ENCODE data around the gene TEAD4.

Gene TEAD4

DNA sequence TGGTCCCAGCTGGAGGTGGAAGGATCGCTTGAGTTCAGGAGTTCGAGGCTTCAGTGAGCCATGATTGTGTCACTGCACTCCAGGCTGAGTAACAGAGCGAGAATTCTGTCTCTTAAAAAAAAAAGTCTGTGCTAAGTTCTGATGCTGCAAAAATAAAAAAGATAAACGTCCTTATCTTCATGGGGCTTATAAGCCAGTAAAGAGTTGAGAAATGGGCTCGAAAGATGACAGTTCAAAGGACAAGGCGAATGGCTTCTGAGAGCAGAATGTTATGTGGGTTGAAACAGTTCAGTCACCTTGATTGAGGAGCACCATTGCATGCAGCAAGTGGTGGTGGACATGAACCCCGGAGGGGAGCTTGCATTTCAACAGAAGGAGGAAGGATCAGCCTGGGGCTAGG, 122.7 kb downstream of the TEAD4 start:
- TF ChIP-seq, protein P1, sequence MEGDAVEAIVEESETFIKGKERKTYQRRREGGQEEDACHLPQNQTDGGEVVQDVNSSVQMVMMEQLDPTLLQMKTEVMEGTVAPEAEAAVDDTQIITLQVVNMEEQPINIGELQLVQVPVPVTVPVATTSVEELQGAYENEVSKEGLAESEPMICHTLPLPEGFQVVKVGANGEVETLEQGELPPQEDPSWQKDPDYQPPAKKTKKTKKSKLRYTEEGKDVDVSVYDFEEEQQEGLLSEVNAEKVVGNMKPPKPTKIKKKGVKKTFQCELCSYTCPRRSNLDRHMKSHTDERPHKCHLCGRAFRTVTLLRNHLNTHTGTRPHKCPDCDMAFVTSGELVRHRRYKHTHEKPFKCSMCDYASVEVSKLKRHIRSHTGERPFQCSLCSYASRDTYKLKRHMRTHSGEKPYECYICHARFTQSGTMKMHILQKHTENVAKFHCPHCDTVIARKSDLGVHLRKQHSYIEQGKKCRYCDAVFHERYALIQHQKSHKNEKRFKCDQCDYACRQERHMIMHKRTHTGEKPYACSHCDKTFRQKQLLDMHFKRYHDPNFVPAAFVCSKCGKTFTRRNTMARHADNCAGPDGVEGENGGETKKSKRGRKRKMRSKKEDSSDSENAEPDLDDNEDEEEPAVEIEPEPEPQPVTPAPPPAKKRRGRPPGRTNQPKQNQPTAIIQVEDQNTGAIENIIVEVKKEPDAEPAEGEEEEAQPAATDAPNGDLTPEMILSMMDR (IDR thresholded peaks at IDR 0.05): no peak

DNA sequence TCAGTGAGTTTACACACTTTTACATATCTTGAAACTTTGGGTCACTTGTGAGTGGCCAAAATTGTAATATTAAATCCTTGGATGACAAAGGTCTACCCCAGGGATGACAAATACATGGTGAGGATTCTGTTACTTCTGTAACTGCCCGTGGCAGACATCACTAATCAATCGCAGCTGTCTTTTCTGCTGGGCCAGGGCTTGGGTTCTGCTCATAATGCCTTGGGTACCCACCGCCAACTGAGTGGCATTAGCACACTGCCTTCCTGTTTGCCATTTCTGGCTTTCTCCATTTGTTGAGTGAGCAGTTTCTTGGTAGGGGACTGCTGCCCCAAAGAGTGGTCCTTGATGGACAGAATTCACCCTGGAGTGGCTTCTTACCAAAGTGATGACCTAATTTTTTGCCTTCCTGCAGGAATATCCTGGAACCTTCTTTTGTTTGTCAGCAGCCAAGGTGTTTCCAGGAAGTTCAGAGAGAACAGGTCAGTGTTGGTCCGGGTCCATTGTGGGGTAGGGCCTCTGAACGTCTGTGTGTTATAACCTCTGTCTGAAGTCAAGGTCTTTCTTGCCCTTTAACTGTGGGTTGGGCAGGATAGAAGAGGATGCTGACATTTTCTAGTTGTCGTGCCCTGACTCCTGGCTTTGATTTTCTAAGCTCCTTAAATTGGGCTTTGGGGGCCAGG, 124.2 kb downstream of the TEAD4 start:
- TF ChIP-seq, protein P1 (IDR thresholded peaks at IDR 0.05): no peak

DNA sequence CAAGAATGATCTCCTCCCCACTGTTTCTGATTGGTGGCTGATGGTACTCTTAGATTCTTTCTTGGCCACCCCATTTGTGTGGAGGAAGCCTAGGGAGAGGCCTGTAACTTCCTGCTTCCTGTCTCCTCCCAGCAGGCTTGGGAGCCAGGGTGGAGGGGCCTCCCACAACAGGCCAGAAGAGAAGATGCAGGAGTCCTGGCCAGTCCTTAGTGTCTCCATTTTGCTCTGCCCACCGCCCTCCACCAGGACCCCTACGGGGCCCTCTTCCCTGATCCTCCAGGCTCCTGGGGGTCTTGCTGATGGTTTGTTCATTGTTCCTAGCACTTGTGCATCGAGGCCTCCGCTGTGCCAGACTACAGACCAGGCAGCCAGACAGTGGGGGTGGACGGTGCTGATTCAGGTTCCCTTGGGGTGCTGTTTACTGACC, 124.7 kb downstream of the TEAD4 start:
- TF ChIP-seq, protein P1 (IDR thresholded peaks at IDR 0.05): no peak

DNA sequence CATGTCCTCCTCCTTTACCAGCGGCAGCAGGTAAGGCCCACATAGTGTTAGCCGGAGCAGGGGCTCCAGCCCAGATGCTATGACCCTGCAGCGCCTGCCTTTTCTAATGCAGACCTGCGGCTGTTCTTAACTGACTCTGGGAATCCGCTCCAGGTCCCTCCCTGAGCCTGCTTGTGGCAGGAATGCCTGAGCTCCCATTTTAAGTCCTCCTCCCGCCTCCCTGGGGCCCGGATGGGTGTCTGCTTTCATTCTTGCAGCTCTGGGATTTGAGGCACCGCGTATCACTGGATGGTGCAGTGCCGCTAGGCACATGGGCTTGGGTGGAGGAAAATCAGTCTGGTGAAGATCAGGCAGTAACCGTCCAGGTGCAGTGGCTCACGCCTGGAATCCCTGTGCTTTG, 125.5 kb downstream of the TEAD4 start:
- TF ChIP-seq, protein P1 (IDR thresholded peaks at IDR 0.05): no peak

DNA sequence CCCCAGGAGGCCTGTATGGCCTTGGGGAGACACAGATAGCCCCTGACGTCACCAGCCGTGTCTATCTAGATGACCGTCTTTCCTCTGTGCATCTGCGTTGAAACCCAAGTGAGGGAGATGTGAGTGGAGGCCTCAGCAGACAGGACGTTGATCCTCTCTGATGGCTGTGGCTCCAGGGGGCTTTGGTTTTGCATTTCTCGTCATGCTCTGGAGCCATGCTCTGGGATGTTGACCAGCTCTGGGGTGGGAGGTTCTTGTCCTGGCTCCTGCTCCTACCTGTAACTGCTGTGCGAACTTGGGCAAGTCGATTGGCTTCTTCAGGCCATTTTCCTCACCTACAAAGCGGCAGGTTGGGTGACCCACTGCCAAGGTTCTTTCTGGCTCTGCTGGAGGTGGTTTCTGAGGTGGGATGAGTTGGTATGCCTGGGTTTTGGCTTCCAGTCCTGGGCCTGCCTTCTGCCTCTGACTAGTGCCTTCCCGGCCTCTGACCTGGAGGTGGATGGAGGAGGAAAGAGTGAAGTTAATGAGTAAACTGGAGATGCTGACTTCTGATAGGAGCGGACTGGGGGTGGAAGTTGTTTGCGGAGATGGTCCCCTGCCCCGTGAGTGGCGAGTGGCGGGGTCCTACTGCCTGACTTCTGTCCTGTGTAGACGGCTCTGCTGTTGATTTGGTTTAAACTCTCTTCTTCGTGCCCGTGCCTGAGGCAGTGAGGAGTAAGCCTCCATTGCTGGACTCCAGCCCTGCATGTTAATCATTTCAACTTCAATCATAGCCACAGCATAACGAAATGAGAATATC, 126.3 kb downstream of the TEAD4 start:
- TF ChIP-seq, protein P1 (IDR thresholded peaks at IDR 0.05): no peak

DNA sequence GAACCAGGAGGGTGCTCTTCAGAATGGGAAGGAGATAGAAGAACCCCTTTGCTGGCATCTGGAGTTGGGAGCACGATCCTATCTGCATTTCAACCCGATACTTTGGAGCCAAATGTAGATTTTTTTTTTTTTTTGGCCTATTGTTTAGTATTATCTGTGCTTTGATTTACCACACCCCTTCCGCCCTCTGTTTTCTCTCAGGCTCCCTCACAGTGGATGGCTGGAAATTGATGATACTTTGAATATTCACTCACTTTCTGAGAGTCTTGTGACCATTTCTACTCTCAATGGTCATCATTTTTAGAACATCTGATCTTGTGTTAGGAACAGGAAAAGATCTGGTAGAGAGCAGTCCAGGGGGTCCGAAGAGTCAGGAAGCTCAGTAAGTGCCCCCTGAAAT, 127.0 kb downstream of the TEAD4 start:
- TF ChIP-seq, protein P1 (IDR thresholded peaks at IDR 0.05): no peak

DNA sequence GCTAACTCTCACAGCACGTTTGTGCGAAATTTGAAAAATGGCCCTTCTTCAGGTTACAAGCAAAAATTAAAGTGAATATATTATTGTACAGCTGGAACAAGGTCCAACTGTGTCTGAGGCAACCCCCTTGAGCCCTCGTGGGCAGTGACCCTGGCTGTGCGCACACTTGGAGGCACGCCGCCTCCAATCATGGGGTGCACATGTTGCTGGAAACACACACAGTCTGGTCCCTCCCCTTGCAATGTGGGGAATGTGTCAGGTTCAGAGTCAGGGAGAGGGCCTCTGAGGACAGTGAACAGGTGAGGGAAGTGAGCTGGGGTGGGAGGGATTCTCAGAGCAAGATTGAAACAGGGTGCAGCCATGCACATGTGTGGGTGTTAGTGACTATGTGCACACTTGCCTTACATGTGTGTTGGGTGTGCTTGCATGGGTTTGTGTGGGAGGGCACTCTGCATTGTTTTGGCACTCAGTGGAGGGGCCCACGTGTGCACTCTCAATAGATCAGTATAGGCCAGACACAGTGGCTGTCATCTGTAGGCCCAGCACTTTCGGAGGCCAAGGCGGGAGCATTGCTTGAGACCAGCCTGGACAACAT, 127.6 kb downstream of the TEAD4 start:
- TF ChIP-seq, protein P1 (IDR thresholded peaks at IDR 0.05): no peak

Measured in LNCAP (cell line).